Smooth muscle cell (in vitro differentiated cells): ENCODE data around the gene PTF1A. TPM values are rescaled to one million over a fixed set of nuclear protein-coding genes. Genes with fewer than 3 reads are reported as not detected.
A peak's percentile ranks its signal among the peaks of the same experiment; 100 is the strongest.

Experiments used
- DNase-seq: peaks from one replicate; lab custom pipeline; 2025; ENCODE audit not compliant: unreplicated experiment; lab: John Stamatoyannopoulos, UW
- H2AFZ ChIP-seq: fragments of 200-600 bp; sonication (generic); 2 replicates; pipeline ENCODE4 v1.6.0; 2016; ENCODE audit warnings: antibody characterized with exemption, low read depth, mild to moderate bottlenecking
- H3F3A ChIP-seq: fragments of 200-600 bp; sonication (generic); 2 replicates; pipeline ENCODE4 v1.6.0; 2017; ENCODE audit warnings: antibody characterized with exemption, low read depth
- H3K27ac ChIP-seq: fragments of 200-600 bp; sonication (generic); 2 replicates; pipeline ENCODE4 v1.5.1; 2016; ENCODE audit warnings: low read depth, mild to moderate bottlenecking
- H3K27me3 ChIP-seq: fragments of 200-600 bp; sonication (generic); 2 replicates; pipeline ENCODE4 v1.6.1; 2016; ENCODE audit warnings: low read depth, mild to moderate bottlenecking
- H3K36me3 ChIP-seq: fragments of 200-600 bp; sonication (generic); 2 replicates; pipeline ENCODE4 v1.5.1; 2016; ENCODE audit warnings: low read depth
- H3K4me1 ChIP-seq: fragments of 200-600 bp; sonication (generic); 2 replicates; pipeline ENCODE4 v1.5.1; 2016; ENCODE audit warnings: low read depth
- H3K4me2 ChIP-seq: fragments of 200-600 bp; sonication (generic); 2 replicates; pipeline ENCODE4 v1.6.0; 2016; ENCODE audit warnings: mild to moderate bottlenecking
- H3K4me3 ChIP-seq: fragments of 200-600 bp; sonication (generic); 2 replicates; pipeline ENCODE4 v1.5.1; 2016; ENCODE audit warnings: mild to moderate bottlenecking
- H3K79me2 ChIP-seq: fragments of 200-600 bp; sonication (generic); 2 replicates; pipeline ENCODE4 v1.6.0; 2016; ENCODE audit warnings: low read depth, mild to moderate bottlenecking
- H3K9ac ChIP-seq: fragments of 200-600 bp; sonication (generic); 2 replicates; pipeline ENCODE4 v1.6.0; 2016; ENCODE audit warnings: low read depth
- H3K9me3 ChIP-seq: fragments of 200-600 bp; sonication (generic); replicated peaks from 2 replicates; pipeline ENCODE4 v1.5.1; 2016; ENCODE audit warnings: low read depth
- H4K20me1 ChIP-seq: fragments of 200-600 bp; sonication (generic); 2 replicates; pipeline ENCODE4 v1.6.0; 2016; ENCODE audit warnings: low read depth
- CTCF ChIP-seq: fragments of 200-600 bp; sonication (generic); IDR thresholded peaks from 2 replicates; pipeline ENCODE4 v1.5.1; 2017; ENCODE audit warnings: borderline replicate concordance, mild to moderate bottlenecking, antibody characterized with exemption; ENCODE audit not compliant: insufficient read depth, poor library complexity, severe bottlenecking
- WGBS: methylation state at CpG from one replicate; pipeline ENCODE4 v1.1.7; 2016; ENCODE audit warnings: low lambda C conversion rate; 5-methylcytosine and 5-hydroxymethylcytosine counted together
- polyA plus RNA-seq: library from polyadenylated mRNA; unstranded; fragments of >200 nt; fragmentation: Nextera tagmentation; extraction: Ambion mirVana; gene quantifications from 2 replicates; pipeline ENCODE4 v1.2.1, GENCODE V29; 2016
- total RNA-seq: library from RNA; depleted of rRNA; stranded (reverse); fragments of >200 nt; gene quantifications from 2 replicates; pipeline ENCODE4 v1.2.3, GENCODE V29; 2014

Gene PTF1A
- total and polyA plus RNA-seq, 2 experiments from 2014 or later = 0.17 TPM; not detected in 1

- Histone ChIP-seq H3F3A (no peaks in the 10 kb centered on the region), H3K36me3 (no peaks in the 10 kb centered on the region), H3K4me2 (peak overlapping the region; percentile 86), H3K27ac (no peak overlapping the region), H3K9me3 (no peaks in the 10 kb centered on the region), H4K20me1 (no peaks in the 10 kb centered on the region), H3K27me3 (peaks cover 32% of the 10 kb centered on the region), H3K4me1 (peaks cover 4% of the 10 kb centered on the region), H2AFZ (no peak overlapping the region), H3K79me2 (no peaks in the 10 kb centered on the region), H3K9ac (no peak overlapping the region), H3K4me3 (peak overlapping the region; percentile 37)
- DNase-seq = no peak
- TF ChIP-seq CTCF = no peak
- WGBS = 54% methylated on average over 12 of the region's 12 CpGs
These were observed 34.3 kb upstream of the PTF1A start for GRCh38 chr10:23157691-23158369.

GRCh38 chr10:23158370-23158769, 33.7 kb upstream of the PTF1A start:
- no peak overlapping the region for H3K27ac ChIP-seq
- H3K4me2 ChIP-seq = peak overlapping the region; percentile 86
- H3K4me1 ChIP-seq = peaks cover 4% of the 10 kb centered on the region
- H3F3A ChIP-seq = no peaks in the 10 kb centered on the region
- no peak for DNase-seq
- no peaks in the 10 kb centered on the region for H3K9me3 ChIP-seq
- H3K27me3 ChIP-seq = peaks cover 33% of the 10 kb centered on the region
- peak overlapping the region; percentile 37 for H3K4me3 ChIP-seq
- H3K79me2 ChIP-seq = no peaks in the 10 kb centered on the region
- no peak overlapping the region for H3K9ac ChIP-seq
- no peaks in the 10 kb centered on the region for H4K20me1 ChIP-seq
- TF ChIP-seq CTCF = peak; percentile 72
- WGBS = 3% methylated on average over 5 of the region's 5 CpGs
- H2AFZ ChIP-seq = no peak overlapping the region
- H3K36me3 ChIP-seq = no peaks in the 10 kb centered on the region

- Histone ChIP-seq H3K27ac (no peak overlapping the region), H3K36me3 (no peaks in the 10 kb centered on the region), H3F3A (no peaks in the 10 kb centered on the region), H3K9me3 (no peaks in the 10 kb centered on the region), H3K4me2 (no peak overlapping the region), H2AFZ (no peak overlapping the region), H3K9ac (no peak overlapping the region), H3K27me3 (peaks cover 97% of the 10 kb centered on the region), H3K4me1 (no peaks in the 10 kb centered on the region), H4K20me1 (no peaks in the 10 kb centered on the region), H3K4me3 (no peak overlapping the region), H3K79me2 (no peaks in the 10 kb centered on the region)
- WGBS = 23% methylated on average over 26 of the region's 26 CpGs
- TF ChIP-seq CTCF = no peak
- DNase-seq = no peak
These were observed 20.8 kb upstream of the PTF1A start for GRCh38 chr10:23171232-23171876.
